GM12878 (cell line): Measurements from ENCODE around the gene SIGLEC14. TPM values are rescaled to one million over a fixed set of nuclear protein-coding genes. Genes with fewer than 3 reads are reported as not detected.
A peak's percentile ranks its signal among the peaks of the same experiment; 100 is the strongest.

ENCODE experiments used
- ATAC-seq: fragments of 200-7000 bp; cut with Tn5 transposase; 3 replicates; pipeline ENCODE4 v1.9.1; 2020; ENCODE audit warnings: mild to moderate bottlenecking, moderate library complexity
- BruUV-seq: library from RNA; stranded (reverse); fragments of 400-500 nt; replicated peaks from 2 replicates; lab custom pipeline; 2021; lab: Mats Ljungman, UMichigan
- CTCF ChIA-PET: fragments of 300-600 bp; sonication (Branson Sonifier 250); formaldehyde crosslinking; extraction: SDS; loops from one replicate; lab custom pipeline; 2021; ENCODE audit warnings: inconsistent platforms; lab: Yijun Ruan, JAX
- POLR2A ChIA-PET: fragments of 350-600 bp; formaldehyde crosslinking; extraction: SDS; loops from one replicate; lab custom pipeline; 2021; ENCODE audit warnings: inconsistent platforms; lab: Charles Lee
- RAD21 ChIA-PET: fragments of 300-600 bp; sonication (Branson Sonifier 250); formaldehyde crosslinking; loops from one replicate; lab custom pipeline; 2023; ENCODE audit warnings: antibody characterized with exemption; ENCODE audit not compliant: unreplicated experiment; lab: Charles Lee
- SMC1A ChIA-PET: fragments of 300-600 bp; sonication (Branson Sonifier 250); formaldehyde crosslinking; loops from one replicate; lab custom pipeline; 2023; ENCODE audit not compliant: unreplicated experiment, uncharacterized antibody; lab: Charles Lee
- DNase-seq: peaks from one replicate; pipeline ENCODE4 v3.0.0-alpha.2; 2011; ENCODE audit warnings: low read depth, low spot score
- FAIRE-seq: peaks from 3 replicates; lab custom pipeline; 2011; peaks lifted over from hg19 to GRCh38; lab: Jason Lieb, UNC
- H2AFZ ChIP-seq: 2 replicates; pipeline ENCODE4 v1.6.0; 2011; ENCODE audit warnings: low read depth, low read length, control low read depth; ENCODE audit not compliant: control insufficient read depth
- H3K27ac ChIP-seq: 2 replicates; pipeline ENCODE4 v1.5.1; 2011; ENCODE audit warnings: control low read depth; ENCODE audit not compliant: control insufficient read depth, insufficient read depth
- H3K27me3 ChIP-seq, 2 experiments: replicated peaks in 1 of 2; 2 replicates each; pipeline versions ENCODE4 v1.6.0 to v1.6.1; 2011; ENCODE audit warnings: low read length in 1 of 2; ENCODE audit not compliant: control insufficient read depth in 2 of 2, insufficient read depth in 2 of 2
- H3K36me3 ChIP-seq, 2 experiments: 2 replicates each; pipeline ENCODE4 v1.5.1; 2011; ENCODE audit warnings: low read length in 1 of 2; ENCODE audit not compliant: control insufficient read depth in 2 of 2, insufficient read depth in 2 of 2
- H3K4me1 ChIP-seq: 2 replicates; pipeline ENCODE4 v1.6.1; 2011; ENCODE audit warnings: mild to moderate bottlenecking, low read length, moderate library complexity, mixed read lengths; ENCODE audit not compliant: control insufficient read depth, insufficient read depth
- H3K4me2 ChIP-seq: 2 replicates; pipeline ENCODE4 v1.6.0; 2011; ENCODE audit warnings: control low read depth; ENCODE audit not compliant: control insufficient read depth, insufficient read depth
- H3K4me3 ChIP-seq: fragments of 200-600 bp; sonication (generic); 2 replicates; pipeline ENCODE4 v1.5.1; 2016
- H3K79me2 ChIP-seq: 2 replicates; pipeline ENCODE4 v1.6.0; 2011; ENCODE audit warnings: low read length; ENCODE audit not compliant: control insufficient read depth, insufficient read depth
- H3K9ac ChIP-seq: 2 replicates; pipeline ENCODE4 v1.8.0; 2011; ENCODE audit warnings: low read length, control low read depth, mixed read lengths; ENCODE audit not compliant: control insufficient read depth, insufficient read depth
- H3K9me3 ChIP-seq: replicated peaks from 3 replicates; pipeline ENCODE4 v1.5.1; 2011; ENCODE audit warnings: mild to moderate bottlenecking, low read length; ENCODE audit not compliant: control insufficient read depth, insufficient read depth
- H4K20me1 ChIP-seq: 2 replicates; pipeline ENCODE4 v1.6.0; 2011; ENCODE audit not compliant: control insufficient read depth, insufficient read depth
- ATF2 ChIP-seq: IDR thresholded peaks from 2 replicates; pipeline ENCODE4 v1.6.1; 2012; ENCODE audit warnings: low read length, inconsistent platforms
- BRCA1 ChIP-seq: IDR thresholded peaks from 2 replicates; pipeline ENCODE4 v1.6.1; 2011; ENCODE audit warnings: low read depth, low read length, improper control_type of control experiment
- CBFB ChIP-seq: IDR thresholded peaks from 2 replicates; pipeline ENCODE4 v1.6.1; 2016; ENCODE audit warnings: antibody characterized with exemption, low read depth
- GABPA ChIP-seq: IDR thresholded peaks from 2 replicates; pipeline ENCODE4 v1.6.1; 2014; ENCODE audit warnings: antibody characterized with exemption, low read depth, mild to moderate bottlenecking, inconsistent platforms
- RUNX3 ChIP-seq: IDR thresholded peaks from 2 replicates; pipeline ENCODE4 v1.6.1; 2012; ENCODE audit warnings: low read length, inconsistent platforms
- SIN3A ChIP-seq: IDR thresholded peaks from 2 replicates; pipeline ENCODE4 v1.6.1; 2012; ENCODE audit warnings: low read depth, low read length, improper control_type of control experiment
- SPI1 ChIP-seq: IDR thresholded peaks from 2 replicates; pipeline ENCODE4 v1.6.1; 2011; ENCODE audit warnings: low read depth, mild to moderate bottlenecking, low read length, moderate library complexity, borderline replicate concordance; ENCODE audit not compliant: insufficient read depth
- SRF ChIP-seq, 2 experiments: IDR thresholded peaks; 2 replicates each; pipeline ENCODE4 v1.6.1; 2011; ENCODE audit warnings: low read depth in 2 of 2, low read length in 2 of 2, mild to moderate bottlenecking in 1 of 2, moderate library complexity in 1 of 2
- ZBED1 ChIP-seq: IDR thresholded peaks from 2 replicates; pipeline ENCODE4 v1.6.1; 2016; ENCODE audit warnings: borderline replicate concordance
- WGBS: methylation state at CpG from one replicate; pipeline ENCODE4 v1.1.6; 2016; ENCODE audit warnings: low lambda C conversion rate; ENCODE audit not compliant: insufficient replicate concordance, insufficient coverage; ENCODE audit errors: missing lambda C conversion rate; 5-methylcytosine and 5-hydroxymethylcytosine counted together
- in situ Hi-C: fragments of 300-500 bp; cut with MboI; formaldehyde crosslinking; loops from 9 replicates; pipeline ENCODE4 v1.14.3; 2018; ENCODE audit warnings: mixed read lengths
- intact Hi-C: fragments of 100-400 bp; cut with micrococcal nuclease; formaldehyde crosslinking; loops from one replicate; pipeline ENCODE4 v1.14.2; 2022; ENCODE audit not compliant: unreplicated experiment
- polyA plus RNA-seq, 11 experiments: library from polyadenylated mRNA; depleted of rRNA in 4 of 11; unstranded in 6 of 11; stranded (reverse) in 5 of 11; fragments of >200 nt; fragmentation: Nextera tagmentation in 4 of 11; fragmentation: Illumina TruSeq in 1 of 11; extraction: Ambion mirVana in 4 of 11; extraction: Trizol in 1 of 11; gene quantifications; 1 replicate in 1 of 11; 2 replicates in 10 of 11; pipeline versions ENCODE4 v1.2.1 to v1.2.3, GENCODE V29; 2011 to 2016; ENCODE audit warnings: inconsistent platforms in 2 of 11, missing spikeins in 2 of 11, low read depth in 1 of 11
- total RNA-seq, 4 experiments: library from RNA; depleted of rRNA in 3 of 4; stranded (reverse); fragments of >200 nt in 3 of 4; fragmentation: Illumina TruSeq in 1 of 4; extraction: Trizol in 1 of 4; gene quantifications; 2 replicates each; pipeline versions ENCODE4 v1.2.1 to v1.2.3, GENCODE V29; 2013 to 2021

Gene SIGLEC14
- total and polyA plus RNA-seq, 10 of the 15 experiments (the other 5 are each of a cell fraction or from before 2014, with no cell fraction given) = 0.57 to 8.4 (median 4.6) TPM

GRCh38 chr19:51644636-51645271, 1.9 kb downstream of the SIGLEC14 start:
- no peaks in the 10 kb centered on the region for H3K79me2 ChIP-seq
- intact Hi-C loops (no loop called here), in situ Hi-C loops (no loop called here)
- ATAC-seq (peak; percentile 46; the same call in 2 of the 3 replicates), FAIRE-seq (no peak), DNase-seq (no peak)
- no TSS peak for BruUV-seq
- ChIA-PET RAD21 (no interaction called here), CTCF (interaction anchor here (1.6 kb wide), 1 partner anchor 16 kb away, joined by 4 read pairs; no protein-coding TSS in a partner anchor), SMC1A (interaction anchor here (1.6 kb wide), 1 partner anchor 30 kb away, joined by 4 read pairs; no protein-coding TSS in a partner anchor), POLR2A (interaction anchor here (0.5 kb wide), 1 partner anchor 212 kb away, joined by 3 read pairs; no protein-coding TSS in a partner anchor)
- H3K4me1 ChIP-seq = peaks cover 19% of the 10 kb centered on the region
- no peak overlapping the region for H3K9ac ChIP-seq
- no peaks in the 10 kb centered on the region for H3K36me3 ChIP-seq
- peak overlapping the region; percentile 44 for H3K4me2 ChIP-seq
- no peak overlapping the region for H3K27ac ChIP-seq
- H3K27me3 ChIP-seq = no peaks in the 10 kb centered on the region
- no peak overlapping the region for H3K4me3 ChIP-seq
- WGBS = 30% methylated on average over 10 of the region's 11 CpGs
- no peaks in the 10 kb centered on the region for H3K9me3 ChIP-seq
- H2AFZ ChIP-seq = no peak overlapping the region
- TF ChIP-seq GABPA (no peak), ZBED1 (no peak), SPI1 (peak; percentile 55), CBFB (no peak), ATF2 (no peak), SRF (IDR thresholded peaks at IDR 0.05; ENCODE audit: low read depth in 2 of 2, low read length in 2 of 2) (no peak), SIN3A (no peak), RUNX3 (0 out of 2 replicates have a peak, but pooled peaks have one; percentile 15), BRCA1 (no peak)
- H4K20me1 ChIP-seq = no peaks in the 10 kb centered on the region
